ENCODE measurements around the gene GNAO1. TPM values are rescaled to one million over a fixed set of nuclear protein-coding genes. Genes with fewer than 3 reads are reported as not detected.

The GNAO1 gene
- total and polyA plus RNA-seq, 2 of the 13 experiments (the other 11 are each of a cell fraction or from before 2014, with no cell fraction given) = not detected

DNA sequence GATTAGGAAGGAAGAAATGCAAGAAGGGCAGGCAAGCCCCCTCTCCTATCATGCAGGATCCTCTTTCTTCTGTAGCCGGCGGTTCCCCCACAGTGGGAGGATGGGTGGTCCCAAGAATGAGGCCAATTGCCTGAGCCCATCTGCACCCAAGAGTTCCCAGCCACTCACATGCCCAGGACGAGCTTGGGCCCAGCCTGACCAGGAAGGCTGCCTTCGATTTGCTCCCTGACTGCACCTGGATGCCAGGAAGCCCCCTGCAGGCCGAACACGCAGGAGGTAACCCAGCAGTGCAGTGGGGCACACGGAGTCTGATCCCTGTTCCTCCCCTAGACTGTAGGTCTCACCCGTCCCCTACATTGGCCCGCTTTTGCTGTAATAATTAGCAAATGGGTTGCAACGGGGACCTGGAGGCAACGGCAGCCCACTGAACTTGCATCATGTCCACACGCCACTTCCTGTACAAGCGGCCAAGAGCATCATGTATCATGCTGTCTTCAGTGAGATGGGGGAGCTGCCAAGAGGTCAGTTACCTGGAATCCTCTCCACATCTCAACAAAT is 166.6 kb downstream of the GNAO1 start (continued):
- TF ChIP-seq ZNF10 (CRISPR knock-in tag; IDR thresholded peaks at IDR 0.05; ENCODE audit: borderline replicate concordance, low read depth) (no peak), BRCA1 (CRISPR knock-in tag; IDR thresholded peaks at IDR 0.05) (no peak), ATM (IDR thresholded peaks at IDR 0.05; ENCODE audit: borderline replicate concordance) (no peak), ZNF383 (CRISPR knock-in tag; IDR thresholded peaks at IDR 0.05; ENCODE audit: borderline replicate concordance) (no peak), KLF11 (CRISPR knock-in tag; IDR thresholded peaks at IDR 0.05) (peak; percentile 40; the same call in 1 of the 2 replicates), ZFP1 (CRISPR knock-in tag; IDR thresholded peaks at IDR 0.05) (no peak), MAFF (IDR thresholded peaks at IDR 0.05; ENCODE audit: low read depth, low read length) (no peak), RAD21 (CRISPR knock-in tag; IDR thresholded peaks at IDR 0.05) (peak; percentile 27; the same call in 1 of the 2 replicates), ZNF432 (CRISPR knock-in tag; IDR thresholded peaks at IDR 0.05; ENCODE audit: borderline replicate concordance) (no peak), ZNF770 (CRISPR knock-in tag; IDR thresholded peaks at IDR 0.05) (no peak), ZFP36L2 (CRISPR knock-in tag; IDR thresholded peaks at IDR 0.05) (no peak), NFYC (CRISPR knock-in tag; IDR thresholded peaks at IDR 0.05) (peak; percentile 28; the same call in 1 of the 2 replicates), REL (CRISPR knock-in tag; conservative IDR thresholded peaks at IDR 0.05) (no peak), ZNF317 (CRISPR knock-in tag; IDR thresholded peaks at IDR 0.05) (no peak), ZNF468 (CRISPR knock-in tag; IDR thresholded peaks at IDR 0.05) (no peak), ZNF276 (CRISPR knock-in tag; IDR thresholded peaks at IDR 0.05; ENCODE audit: low read depth) (no peak), ZNF564 (CRISPR knock-in tag; IDR thresholded peaks at IDR 0.05) (no peak), NR2C2 (CRISPR knock-in tag; IDR thresholded peaks at IDR 0.05; ENCODE audit: borderline replicate concordance) (no peak; the same call in 1 of the 2 replicates), ZNF567 (CRISPR knock-in tag; IDR thresholded peaks at IDR 0.05; ENCODE audit: borderline replicate concordance) (no peak), TSC22D2 (CRISPR knock-in tag; IDR thresholded peaks at IDR 0.05; ENCODE audit: borderline replicate concordance) (no peak), ZFP36 (IDR thresholded peaks at IDR 0.05; ENCODE audit: borderline replicate concordance, low read depth, low read length, partially characterized antibody) (no peak), KDM4B (CRISPR knock-in tag; IDR thresholded peaks at IDR 0.05) (0 out of 2 replicates have a peak, but pooled peaks have one; percentile 15), THAP11 (CRISPR knock-in tag; IDR thresholded peaks at IDR 0.05) (no peak)
- TF ChIP-seq, protein P1, sequence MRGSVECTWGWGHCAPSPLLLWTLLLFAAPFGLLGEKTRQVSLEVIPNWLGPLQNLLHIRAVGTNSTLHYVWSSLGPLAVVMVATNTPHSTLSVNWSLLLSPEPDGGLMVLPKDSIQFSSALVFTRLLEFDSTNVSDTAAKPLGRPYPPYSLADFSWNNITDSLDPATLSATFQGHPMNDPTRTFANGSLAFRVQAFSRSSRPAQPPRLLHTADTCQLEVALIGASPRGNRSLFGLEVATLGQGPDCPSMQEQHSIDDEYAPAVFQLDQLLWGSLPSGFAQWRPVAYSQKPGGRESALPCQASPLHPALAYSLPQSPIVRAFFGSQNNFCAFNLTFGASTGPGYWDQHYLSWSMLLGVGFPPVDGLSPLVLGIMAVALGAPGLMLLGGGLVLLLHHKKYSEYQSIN (CRISPR knock-in tag; IDR thresholded peaks at IDR 0.05; ENCODE audit: borderline replicate concordance) = no peak
- TF ChIP-seq, protein P2, sequence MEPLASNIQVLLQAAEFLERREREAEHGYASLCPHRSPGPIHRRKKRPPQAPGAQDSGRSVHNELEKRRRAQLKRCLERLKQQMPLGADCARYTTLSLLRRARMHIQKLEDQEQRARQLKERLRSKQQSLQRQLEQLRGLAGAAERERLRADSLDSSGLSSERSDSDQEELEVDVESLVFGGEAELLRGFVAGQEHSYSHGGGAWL (CRISPR knock-in tag; IDR thresholded peaks at IDR 0.05) = peak; percentile 72; the same call in 1 of the 2 replicates
- TF ChIP-seq, protein P3, sequence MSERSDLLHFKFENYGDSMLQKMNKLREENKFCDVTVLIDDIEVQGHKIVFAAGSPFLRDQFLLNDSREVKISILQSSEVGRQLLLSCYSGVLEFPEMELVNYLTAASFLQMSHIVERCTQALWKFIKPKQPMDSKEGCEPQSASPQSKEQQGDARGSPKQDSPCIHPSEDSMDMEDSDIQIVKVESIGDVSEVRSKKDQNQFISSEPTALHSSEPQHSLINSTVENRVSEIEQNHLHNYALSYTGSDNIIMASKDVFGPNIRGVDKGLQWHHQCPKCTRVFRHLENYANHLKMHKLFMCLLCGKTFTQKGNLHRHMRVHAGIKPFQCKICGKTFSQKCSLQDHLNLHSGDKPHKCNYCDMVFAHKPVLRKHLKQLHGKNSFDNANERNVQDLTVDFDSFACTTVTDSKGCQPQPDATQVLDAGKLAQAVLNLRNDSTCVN (CRISPR knock-in tag; IDR thresholded peaks at IDR 0.05; ENCODE audit: borderline replicate concordance) = no peak

All from HepG2 (cell line).